Measurements from ENCODE around the gene TMEM131. TPM values are rescaled to one million over a fixed set of nuclear protein-coding genes. Genes with fewer than 3 reads are reported as not detected.

The TMEM131 gene
- total and polyA plus RNA-seq, 2 of the 8 experiments (the other 6 are each of a cell fraction or from before 2014, with no cell fraction given): 9.7 to 22.9 TPM

DNA sequence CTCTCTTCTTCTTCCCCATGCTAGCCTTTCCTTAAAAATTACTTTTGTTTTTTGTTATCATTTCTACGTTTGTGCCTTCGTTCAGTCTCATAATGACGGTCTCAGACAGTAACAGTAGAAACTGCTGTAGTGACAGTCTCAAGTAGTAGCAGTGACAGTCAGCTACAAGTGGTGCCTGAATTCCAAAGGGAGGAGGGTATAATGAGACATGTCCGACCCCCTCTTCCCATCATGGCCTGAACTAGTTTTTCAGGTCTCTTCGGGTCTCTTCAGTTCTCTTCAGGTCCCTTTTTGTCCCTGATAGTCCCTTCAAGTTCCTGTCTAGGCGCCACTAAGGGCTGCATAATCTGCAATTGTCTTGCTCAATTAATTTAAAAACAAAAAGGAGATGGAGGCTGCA lies 12.6 kb downstream of the TMEM131 start (continued):
- TF ChIP-seq TEAD4 (IDR thresholded peaks at IDR 0.05; ENCODE audit: low read depth, low read length) (no peak), BRCA1 (IDR thresholded peaks at IDR 0.05; ENCODE audit: low read depth, low read length) (no peak), HDAC6 (IDR thresholded peaks at IDR 0.05; ENCODE audit: low read depth, low read length) (no peak), RFX5 (IDR thresholded peaks at IDR 0.05; ENCODE audit: borderline replicate concordance, low read depth, low read length) (no peak), EGR1 (IDR thresholded peaks at IDR 0.05; ENCODE audit: borderline replicate concordance, low read depth, low read length) (no peak), CREB1 (IDR thresholded peaks at IDR 0.05) (no peak)
- TF ChIP-seq, protein P1, sequence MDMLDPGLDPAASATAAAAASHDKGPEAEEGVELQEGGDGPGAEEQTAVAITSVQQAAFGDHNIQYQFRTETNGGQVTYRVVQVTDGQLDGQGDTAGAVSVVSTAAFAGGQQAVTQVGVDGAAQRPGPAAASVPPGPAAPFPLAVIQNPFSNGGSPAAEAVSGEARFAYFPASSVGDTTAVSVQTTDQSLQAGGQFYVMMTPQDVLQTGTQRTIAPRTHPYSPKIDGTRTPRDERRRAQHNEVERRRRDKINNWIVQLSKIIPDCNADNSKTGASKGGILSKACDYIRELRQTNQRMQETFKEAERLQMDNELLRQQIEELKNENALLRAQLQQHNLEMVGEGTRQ (IDR thresholded peaks at IDR 0.05; ENCODE audit: low read length): no peak

Data from H1 (cell line).